ENCODE measurements around the gene TTYH2.
"Not testable (repeated sequence)": the region's sequence is repeated elsewhere in the genome, so short reads cannot be mapped to it uniquely, and the experiment has no call there.

TTYH2 gene

GRCh38 chr17:74262601-74263000 lies 49.2 kb downstream of the TTYH2 start:
- DNase-seq (ENCODE audit: low read depth in 2 of 2) = no peak

DNA sequence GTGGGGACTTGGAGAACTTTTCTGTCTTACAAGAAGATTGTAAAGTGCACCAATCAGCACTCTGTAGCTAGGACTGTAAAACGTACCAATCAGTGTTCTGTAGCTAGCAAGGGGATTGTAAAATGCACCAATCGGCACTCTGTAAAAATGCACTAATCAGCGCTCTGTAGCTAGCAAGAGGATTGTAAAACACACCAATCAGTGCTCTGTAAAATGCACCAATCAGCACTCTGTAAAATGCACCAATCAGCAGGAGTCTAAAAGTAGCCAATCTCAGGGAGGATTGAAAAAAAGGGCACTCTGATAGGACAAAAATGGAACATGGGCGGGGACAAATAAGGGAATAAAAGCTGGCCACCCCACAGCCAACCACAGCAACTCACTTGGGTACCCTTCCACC lies 53.7 kb downstream of the TTYH2 start:
- DNase-seq (ENCODE audit: low read depth in 2 of 2) = not testable (repeated sequence)

- DNase-seq (ENCODE audit: low read depth in 2 of 2) = no peak
These were observed 54.2 kb downstream of the TTYH2 start for GRCh38 chr17:74267579-74267978.

DNA sequence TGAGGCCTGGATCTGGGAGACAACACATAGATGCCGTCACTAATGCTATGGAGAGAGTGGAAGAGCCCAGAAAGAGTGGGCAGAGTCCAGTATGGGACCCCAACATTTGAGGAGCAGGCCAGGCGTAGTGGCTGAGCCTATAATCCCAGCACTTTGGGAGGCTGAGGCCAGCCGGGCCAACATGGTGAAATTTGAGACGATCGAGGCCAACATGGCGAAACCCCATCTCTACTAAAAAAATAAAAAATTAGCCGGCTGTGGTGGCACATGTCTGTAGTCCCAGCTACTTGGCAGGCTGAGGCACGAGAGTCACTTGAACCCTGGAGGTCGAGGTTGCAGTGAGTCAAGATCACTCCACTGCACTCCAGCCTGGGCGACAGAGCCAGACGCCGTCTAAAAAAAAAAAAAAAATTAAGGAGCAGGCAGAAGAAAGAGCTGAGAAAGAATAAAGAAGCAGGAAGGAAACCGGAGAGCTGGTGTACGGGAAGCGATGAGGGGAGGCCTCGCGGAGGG lies 54.7 kb downstream of the TTYH2 start:
- no peak for DNase-seq (ENCODE audit: low read depth in 2 of 2)

DNA sequence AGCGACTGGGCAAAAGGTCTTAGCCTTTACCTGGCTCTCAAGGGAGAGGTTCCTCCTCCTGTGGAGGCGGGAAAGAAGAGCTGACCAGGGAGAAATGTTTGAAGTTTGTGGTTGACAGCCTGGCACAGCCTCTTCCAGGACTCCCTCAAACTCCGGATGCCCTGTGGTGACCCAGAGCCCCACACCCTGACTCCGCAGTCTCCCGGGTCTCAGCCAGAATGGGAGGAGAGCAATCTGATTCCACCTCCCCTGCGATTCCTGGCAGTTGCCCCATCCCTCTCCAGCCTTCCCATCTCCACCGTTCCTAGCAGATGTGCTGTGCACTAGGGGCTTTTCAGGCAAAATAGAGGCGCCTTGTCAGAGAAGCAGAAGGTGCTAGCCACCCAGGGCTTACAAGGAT lies 55.2 kb downstream of the TTYH2 start:
- no peak for DNase-seq (ENCODE audit: low read depth in 2 of 2)

DNA sequence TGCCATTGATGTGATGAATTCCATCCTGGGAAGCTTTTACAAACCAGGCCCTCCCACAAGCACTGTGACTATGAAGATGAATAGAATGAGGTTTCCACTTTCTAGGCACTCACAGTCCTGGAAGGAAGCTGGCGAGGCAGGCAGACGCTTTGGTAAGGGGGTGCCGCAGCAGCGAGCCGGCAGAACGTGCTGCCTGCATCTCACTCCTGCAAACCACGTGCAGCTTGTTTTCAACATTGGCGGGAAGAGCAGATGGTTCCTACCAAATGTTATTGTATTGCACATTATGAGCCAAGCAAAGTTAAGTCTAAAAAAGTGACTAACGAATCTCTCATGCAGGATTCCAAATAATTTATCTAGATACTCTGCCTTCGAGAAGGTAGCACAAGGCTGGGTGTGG lies 57.0 kb downstream of the TTYH2 start:
- DNase-seq (ENCODE audit: low read depth in 2 of 2) = no peak

- no peak for DNase-seq (ENCODE audit: low read depth in 2 of 2)
These were observed 57.9 kb downstream of the TTYH2 start for GRCh38 chr17:74271281-74271680.

DNA sequence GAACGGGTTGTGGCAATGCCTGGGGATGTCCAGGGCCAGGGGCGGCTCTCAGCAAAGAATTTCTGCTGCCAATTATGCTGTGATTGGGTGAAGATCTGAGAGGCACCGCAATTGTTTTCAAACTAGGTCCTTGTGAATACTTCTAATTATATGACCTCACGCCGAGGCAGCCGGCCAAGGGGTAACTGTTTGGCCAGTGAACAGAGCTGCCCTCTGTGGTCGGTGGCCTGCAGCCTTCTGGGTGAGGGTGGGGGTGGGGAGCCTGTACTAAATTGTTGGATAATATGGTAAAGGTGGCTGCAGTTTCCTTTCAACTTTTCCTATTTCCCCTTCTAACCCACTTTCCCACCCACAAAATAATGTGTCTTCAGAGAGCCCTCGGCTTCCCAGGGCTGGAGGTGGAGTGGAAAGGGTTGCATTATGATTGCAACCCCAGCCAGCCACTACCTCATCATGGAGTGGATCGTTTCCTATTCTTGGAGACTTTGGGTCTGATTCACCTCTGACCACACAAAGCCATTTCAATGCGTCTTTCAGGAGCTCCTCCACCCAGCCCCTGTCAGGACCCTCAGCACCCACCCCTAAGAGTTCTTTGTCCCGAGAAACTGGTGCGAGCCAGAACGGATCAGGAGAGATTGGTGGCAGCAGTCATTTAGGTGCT lies 58.7 kb downstream of the TTYH2 start:
- no peak for DNase-seq (ENCODE audit: low read depth in 2 of 2)

DNA sequence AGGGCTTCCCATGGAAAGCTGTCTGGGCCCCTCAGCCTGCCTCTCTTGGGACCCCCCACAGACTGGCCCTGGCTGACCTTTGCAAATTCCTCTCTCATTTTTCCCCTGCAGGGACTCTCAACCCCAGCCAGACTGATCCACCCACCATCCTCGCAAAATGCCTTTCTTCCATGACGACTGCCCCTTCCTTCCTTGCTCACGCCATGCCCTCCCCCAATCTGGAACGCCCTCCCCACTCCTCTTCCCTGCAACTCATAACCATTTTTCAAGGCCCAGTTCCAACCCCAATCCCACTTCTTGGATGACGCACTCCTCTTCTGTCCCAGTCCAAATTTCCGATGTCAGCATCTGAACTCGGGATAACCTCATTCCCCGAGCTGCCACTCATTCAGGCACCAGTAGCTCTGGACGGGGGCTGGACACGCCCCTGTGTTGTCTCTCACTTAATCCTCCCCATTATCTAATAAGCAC lies 59.4 kb downstream of the TTYH2 start:
- no peak for DNase-seq (ENCODE audit: low read depth in 2 of 2)

DNA sequence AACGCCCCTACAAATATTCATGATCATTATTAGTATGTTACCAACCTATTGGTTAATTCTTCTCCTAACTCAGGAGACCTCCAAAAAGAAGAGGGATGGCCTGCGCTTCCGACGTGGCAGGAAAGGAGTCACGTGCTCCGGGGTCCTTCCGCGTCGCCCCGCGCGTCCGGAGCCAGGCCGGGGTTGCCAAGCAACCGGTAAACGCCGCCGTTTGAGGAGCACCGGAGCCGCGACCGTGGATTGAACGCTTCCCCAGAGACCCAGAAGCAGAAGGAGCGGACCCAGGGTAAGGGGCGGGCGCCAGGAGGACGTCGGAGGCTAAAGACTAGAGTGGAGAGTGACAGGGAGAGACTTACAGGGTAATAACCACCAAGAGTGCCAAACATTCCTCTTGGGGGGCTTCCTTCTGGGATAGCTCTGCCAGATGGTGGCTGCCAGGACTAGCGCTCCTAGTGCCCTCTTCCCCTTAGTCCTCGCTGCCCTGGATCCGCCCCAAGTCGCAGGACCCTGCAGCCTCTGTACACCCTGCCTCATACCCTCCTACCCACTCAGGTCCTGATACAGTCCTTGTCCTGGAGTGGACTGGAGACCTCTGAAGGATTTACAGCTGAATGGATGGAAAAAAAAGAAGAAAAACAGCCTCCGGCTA lies 60.8 kb downstream of the TTYH2 start, which contains the start of gene DNAI2:
Gene DNAI2, plus strand, starts transcription at position 175 of the 649 bp plus-strand sequence. CDS start 7,584 bp downstream, outside the sequence.
- no peak for DNase-seq (ENCODE audit: low read depth in 2 of 2)

DNA sequence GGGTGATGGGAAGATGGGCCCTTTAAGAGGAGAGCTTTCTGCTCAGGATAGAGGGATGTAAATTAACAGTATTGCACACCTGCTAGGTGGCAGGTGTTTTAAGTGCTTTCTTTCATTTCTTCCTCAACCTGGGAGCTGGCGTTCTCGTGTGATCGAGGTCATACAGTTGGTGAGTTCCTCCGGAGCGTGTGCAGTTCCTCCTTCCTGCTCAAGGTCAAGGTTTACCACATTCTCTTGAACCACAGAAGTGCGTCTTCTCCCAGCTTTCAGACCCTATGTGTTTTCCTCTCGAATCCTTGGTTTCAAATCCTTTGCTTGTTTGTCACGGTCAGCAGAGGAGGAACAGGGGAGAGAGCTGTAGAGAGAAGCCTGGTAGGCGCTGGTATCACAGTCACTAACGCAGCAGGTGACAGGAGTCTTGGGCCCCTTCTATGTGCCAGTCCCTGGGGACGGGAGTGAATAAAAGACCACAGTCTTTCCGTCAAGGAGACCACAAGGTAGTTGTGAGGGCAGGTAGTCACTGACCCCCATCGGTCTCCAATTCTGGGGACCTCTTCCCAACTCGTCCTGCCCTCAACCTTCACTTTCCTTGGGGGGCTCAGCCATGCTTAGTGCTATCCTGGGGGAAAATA lies 61.5 kb downstream of the TTYH2 start:
- DNase-seq (ENCODE audit: low read depth in 2 of 2) = no peak

GRCh38 chr17:74276051-74276476 lies 62.7 kb downstream of the TTYH2 start:
- DNase-seq (ENCODE audit: low read depth in 2 of 2) = no peak

DNA sequence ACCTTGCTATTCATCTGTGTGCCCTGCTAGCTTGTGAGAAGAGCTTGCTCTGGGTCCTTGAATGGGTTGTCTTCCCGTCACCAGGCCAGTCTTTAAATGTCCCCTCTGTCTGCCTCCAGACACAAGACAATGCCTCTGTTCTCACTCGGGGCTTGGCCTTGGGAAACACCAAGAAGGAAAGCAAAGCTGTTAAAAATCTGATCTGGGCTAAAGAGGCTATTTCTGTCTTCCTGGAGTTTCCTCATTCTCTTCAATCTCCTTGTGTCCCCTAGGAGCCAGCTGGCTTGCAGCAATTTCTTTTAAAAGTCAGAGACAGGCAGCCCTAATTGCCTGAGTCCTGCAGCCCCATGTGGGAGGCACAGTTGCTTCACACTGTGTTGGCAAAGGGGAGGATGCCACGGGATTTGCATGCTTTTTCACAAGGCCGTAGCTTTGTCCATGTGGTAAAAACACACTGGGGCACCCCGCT lies 63.2 kb downstream of the TTYH2 start:
- no peak for DNase-seq (ENCODE audit: low read depth in 2 of 2)

DNA sequence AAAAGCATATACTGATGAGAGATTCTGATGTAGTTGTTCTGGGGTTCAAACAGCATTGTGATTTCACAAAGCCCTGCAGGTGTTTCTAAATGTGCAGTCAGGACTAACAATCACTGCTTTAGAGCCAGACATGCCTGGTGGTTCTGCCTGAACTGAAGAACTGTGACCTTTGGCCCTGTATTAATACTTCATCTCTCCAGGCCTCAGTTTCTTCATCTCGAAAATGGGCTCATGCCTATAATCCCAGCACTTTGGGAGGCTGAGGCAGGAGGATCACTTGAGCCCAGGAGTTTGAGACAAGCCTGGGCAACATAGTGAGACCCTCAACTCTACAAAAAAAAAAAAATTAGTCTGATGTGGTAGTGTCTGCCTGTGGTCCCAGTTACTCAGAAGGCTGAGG lies 64.6 kb downstream of the TTYH2 start:
- no peak for DNase-seq (ENCODE audit: low read depth in 2 of 2)

GRCh38 chr17:74279617-74280016 lies 66.2 kb downstream of the TTYH2 start:
- not testable (repeated sequence) for DNase-seq (ENCODE audit: low read depth in 2 of 2)

- DNase-seq (ENCODE audit: low read depth in 2 of 2) = peak; percentile 9 to 10
These were observed 66.7 kb downstream of the TTYH2 start for GRCh38 chr17:74280093-74280513.

DNA sequence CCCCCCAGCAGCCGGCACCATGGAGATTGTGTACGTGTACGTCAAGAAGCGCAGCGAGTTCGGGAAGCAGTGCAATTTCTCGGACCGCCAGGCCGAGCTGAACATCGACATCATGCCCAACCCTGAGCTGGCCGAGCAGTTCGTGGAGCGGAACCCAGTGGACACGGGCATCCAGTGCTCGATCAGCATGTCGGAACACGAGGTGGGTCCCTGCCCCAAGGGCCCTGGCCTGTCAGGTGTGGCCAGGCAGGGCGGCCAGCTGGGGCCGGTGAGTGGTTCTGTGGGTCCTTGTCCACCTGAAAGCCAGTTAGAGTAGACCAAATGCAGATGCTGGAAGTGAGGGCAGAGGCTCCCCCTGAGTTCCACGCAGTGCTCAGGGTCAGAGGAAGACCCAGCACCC lies 68.4 kb downstream of the TTYH2 start:
- DNase-seq (ENCODE audit: low read depth in 2 of 2) = no peak

DNA sequence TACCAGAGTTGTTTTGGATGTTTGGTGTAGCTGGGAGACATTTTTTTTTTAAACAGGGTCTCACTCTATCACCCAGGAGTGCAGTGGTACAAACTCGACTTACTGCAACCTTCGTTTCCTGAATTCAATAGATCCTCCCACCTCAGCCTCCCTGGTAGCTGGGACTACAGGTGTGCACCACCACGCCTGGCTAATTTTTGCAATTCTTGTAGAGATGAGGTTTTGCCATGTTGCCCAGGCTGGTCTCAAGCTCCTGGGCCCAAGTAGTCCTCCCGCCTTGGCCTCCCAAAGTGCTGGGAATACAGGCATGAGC lies 68.9 kb downstream of the TTYH2 start:
- not testable (repeated sequence) for DNase-seq (ENCODE audit: low read depth in 2 of 2)

DNA sequence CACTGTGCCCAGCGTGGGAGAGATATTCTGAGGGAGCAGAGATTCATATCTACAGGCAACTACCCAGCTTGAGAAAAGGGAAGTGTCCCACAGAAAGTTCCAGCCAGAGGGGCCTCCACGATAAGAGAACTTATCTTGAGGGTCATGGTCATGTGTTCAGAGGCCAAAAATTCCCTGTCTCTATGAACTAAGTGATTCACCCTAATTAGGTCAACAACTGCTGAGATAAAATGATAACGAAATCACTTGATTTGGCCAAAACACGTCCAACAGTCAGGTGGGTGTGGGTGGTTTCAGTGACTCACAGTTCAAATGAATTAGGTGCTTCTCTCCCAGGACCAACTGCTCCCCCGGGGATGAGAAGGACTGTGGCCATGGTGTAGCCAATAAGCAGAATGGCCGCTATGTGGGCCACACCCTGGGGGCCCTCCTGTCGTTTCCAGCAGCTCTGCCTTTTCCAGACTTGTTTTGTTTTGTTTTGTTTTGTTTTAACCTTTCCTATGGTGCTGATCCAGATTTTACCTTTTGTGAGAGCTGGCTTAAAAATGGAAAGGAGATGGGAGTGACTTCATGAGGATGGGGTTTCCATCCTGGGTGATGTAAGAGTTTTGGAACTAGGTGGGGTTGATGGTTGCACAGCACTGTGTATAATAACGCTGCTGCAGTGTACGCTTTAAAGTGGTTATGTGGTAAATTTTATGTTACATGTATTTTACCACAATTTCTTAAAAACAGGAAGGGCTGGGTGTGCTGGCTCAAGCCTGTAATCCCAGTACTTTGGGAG lies 69.4 kb downstream of the TTYH2 start:
- DNase-seq (ENCODE audit: low read depth in 2 of 2) = peak; percentile 3 to 22

- no peak for DNase-seq (ENCODE audit: low read depth in 2 of 2)
These were observed 70.0 kb downstream of the TTYH2 start for GRCh38 chr17:74283371-74283673.

GRCh38 chr17:74287031-74287602 lies 73.7 kb downstream of the TTYH2 start:
- DNase-seq (ENCODE audit: low read depth in 2 of 2) = no peak

DNA sequence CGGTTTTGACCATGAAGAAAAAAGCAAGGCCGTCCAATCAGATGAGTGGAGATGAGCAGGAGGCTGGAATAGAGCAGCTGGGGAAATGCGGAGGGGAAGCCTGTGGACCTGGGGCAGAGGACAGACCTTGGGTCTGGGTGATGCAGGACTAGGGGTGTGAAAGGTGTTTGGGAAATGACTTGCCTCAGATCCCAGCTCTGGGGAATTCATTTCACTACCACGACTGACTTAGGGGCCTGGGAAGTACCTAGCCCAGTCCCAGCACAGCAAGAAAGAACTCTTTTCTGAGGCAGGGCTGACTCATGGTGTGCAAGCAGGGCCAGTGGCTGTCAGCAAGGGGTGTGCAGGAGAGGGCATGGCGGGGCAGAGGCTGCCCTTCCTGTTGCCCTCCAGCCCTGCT lies 75.4 kb downstream of the TTYH2 start:
- DNase-seq (ENCODE audit: low read depth in 2 of 2) = no peak

Measured in stimulated activated CD4-positive, alpha-beta T cell treated with anti-CD3 and anti-CD28 coated beads, Interleukin-1b, Interleukin-23, amount 100 ng/mL, for 1 hour (primary cell).